Measurements from ENCODE around the gene NDUFA13.

NDUFA13 gene

GRCh38 chr19:19475849-19476828 lies 39.9 kb upstream of the NDUFA13 start:
- no peak for DNase-seq (ENCODE audit: low read depth)
- TF ChIP-seq CTCF (IDR thresholded peaks at IDR 0.05; ENCODE audit: low read depth, low read length, missing control alignments) = peak; percentile 69
- H3K4me3 ChIP-seq (ENCODE audit: low read depth, low read length) = no peak overlapping the region
- in situ Hi-C loops (cut with HindIII; ENCODE audit: low sequenced_read_pairs) = no loop called here

DNA sequence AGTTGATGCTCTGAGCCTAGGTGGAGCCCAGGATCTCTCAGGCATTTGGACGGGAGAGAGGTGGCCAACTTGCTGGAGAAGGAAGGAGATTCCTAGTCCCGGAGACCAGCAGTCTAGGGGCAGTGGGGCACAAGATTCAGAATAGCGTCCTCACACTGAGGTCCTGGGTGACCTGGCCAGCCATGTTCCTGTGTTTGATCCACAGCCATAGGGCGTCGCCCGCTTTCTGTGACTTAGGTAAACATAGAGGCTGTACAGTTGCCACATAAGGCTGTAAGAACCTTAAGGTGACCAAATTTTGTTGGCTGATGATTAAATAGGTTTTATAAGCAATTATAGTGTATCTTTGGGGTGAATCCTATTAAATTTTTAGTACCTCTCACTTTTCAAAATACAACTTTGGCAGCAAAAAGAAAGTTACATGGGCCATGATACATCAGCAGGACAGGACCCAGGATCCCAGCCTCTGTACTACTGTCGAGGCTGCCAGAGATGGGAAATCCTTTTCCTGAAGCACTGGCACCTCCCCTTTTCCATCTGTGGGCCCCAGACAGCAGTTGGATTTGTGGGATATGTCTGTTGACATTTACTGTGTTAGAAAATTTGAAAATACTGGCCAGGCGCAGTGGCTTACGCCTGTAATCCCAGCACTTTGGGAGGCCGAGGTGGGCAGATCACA lies 38.2 kb upstream of the NDUFA13 start:
- TF ChIP-seq CTCF (IDR thresholded peaks at IDR 0.05; ENCODE audit: low read depth, low read length, missing control alignments) = no peak
- in situ Hi-C loops (cut with HindIII; ENCODE audit: low sequenced_read_pairs) = no loop called here
- H3K4me3 ChIP-seq (ENCODE audit: low read depth, low read length) = no peak overlapping the region
- DNase-seq (ENCODE audit: low read depth) = no peak

DNA sequence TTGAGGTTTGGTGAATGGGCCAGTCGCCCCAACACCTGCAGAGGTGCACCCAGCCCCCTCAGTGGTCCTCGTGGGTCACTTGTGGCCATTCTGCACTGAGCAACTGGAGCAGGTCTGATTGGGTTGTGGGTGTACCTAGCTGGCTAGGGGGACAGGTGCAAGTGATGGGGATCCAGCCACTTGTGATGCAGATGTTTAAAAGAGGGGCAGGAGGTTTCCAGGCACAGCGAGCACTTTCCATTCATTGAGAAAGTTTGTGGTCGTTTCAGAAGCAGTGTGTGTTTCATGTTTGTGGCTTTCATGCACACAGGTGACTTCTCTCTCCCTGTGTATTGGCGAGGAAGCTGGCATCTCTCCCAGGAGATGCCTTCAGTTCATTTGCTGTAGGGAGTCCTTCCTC lies 35.3 kb upstream of the NDUFA13 start:
- in situ Hi-C loops (cut with HindIII; ENCODE audit: low sequenced_read_pairs) = no loop called here
- H3K4me3 ChIP-seq (ENCODE audit: low read depth, low read length) = no peak overlapping the region
- DNase-seq (ENCODE audit: low read depth) = peak; percentile 41
- TF ChIP-seq CTCF (IDR thresholded peaks at IDR 0.05; ENCODE audit: low read depth, low read length, missing control alignments) = no peak

DNA sequence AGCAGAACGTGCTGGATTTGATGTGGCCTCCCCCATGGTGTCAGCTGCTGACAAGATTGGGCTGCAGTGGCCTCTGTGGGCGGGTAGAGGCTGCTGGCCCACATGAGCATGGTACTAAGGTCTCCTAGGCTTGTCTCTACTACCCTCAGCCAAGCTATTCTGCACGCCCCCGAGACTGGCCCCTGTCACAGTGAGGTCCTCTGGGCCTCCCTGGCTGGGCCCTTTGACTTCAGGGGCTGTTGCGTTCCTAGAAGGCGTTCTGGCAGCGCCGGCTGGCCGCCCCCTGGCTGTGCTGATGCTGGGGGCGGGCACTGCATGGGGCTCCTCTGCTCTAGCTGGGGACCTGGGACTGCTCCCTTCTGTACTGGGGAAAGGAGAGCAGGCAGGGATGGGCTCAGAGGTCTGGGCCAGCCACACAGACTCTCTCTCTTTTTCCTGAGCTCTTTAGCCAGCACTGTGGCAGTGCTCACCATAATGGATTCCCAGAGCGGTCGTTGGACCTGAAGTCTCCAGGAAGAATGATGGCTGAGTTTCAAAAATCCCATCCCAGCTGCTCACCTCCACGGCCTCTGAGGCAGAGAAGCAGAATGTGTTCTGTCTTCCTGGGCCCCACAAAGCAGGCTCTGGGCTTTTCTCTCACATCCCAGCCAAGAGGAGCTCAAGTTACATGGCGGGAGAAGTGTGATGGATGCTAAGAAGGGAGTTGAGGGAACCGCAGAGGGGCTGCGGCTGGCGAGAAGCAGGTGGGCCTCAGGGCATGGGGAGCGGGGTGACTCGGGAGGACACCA lies 33.0 kb upstream of the NDUFA13 start:
- in situ Hi-C loops (cut with HindIII; ENCODE audit: low sequenced_read_pairs) = no loop called here
- no peak overlapping the region for H3K4me3 ChIP-seq (ENCODE audit: low read depth, low read length)
- no peak for TF ChIP-seq CTCF (IDR thresholded peaks at IDR 0.05; ENCODE audit: low read depth, low read length, missing control alignments)
- DNase-seq (ENCODE audit: low read depth) = no peak

- no peak for DNase-seq (ENCODE audit: low read depth)
- in situ Hi-C loops (cut with HindIII; ENCODE audit: low sequenced_read_pairs) = no loop called here
- no peak overlapping the region for H3K4me3 ChIP-seq (ENCODE audit: low read depth, low read length)
- TF ChIP-seq CTCF (IDR thresholded peaks at IDR 0.05; ENCODE audit: low read depth, low read length, missing control alignments) = no peak
Measured at GRCh38 chr19:19485161-19485997, 30.6 kb upstream of the NDUFA13 start.

Measured in astrocyte of the cerebellum (primary cell).